ENCODE results near the gene CACHD1. TPM values are rescaled to one million over a fixed set of nuclear protein-coding genes. Genes with fewer than 3 reads are reported as not detected.

The CACHD1 gene
- total and polyA plus RNA-seq, 2 of the 8 experiments (the other 6 are each of a cell fraction or from before 2014, with no cell fraction given), result 22.2 to 42.5 TPM

DNA sequence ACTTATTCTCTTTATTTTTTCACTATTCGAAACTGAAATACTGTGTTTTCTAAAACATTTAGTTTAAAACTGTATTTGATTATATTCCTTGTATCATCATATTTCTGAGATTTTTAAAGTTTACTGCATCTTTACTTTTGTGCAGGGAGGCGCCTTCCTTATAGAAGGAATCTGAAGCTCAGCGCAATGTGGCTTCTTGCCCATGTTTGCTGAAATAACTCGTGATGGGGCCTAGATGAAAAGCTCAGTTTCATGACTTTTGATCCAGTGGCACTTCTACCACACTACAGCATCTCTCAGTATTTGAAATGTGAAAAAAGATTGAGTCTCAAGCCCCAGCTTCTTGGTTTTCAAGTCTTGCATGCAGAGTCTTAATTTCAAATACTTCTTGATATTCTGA, 28.4 kb downstream of the CACHD1 start (continued):
- TF ChIP-seq, protein P1, sequence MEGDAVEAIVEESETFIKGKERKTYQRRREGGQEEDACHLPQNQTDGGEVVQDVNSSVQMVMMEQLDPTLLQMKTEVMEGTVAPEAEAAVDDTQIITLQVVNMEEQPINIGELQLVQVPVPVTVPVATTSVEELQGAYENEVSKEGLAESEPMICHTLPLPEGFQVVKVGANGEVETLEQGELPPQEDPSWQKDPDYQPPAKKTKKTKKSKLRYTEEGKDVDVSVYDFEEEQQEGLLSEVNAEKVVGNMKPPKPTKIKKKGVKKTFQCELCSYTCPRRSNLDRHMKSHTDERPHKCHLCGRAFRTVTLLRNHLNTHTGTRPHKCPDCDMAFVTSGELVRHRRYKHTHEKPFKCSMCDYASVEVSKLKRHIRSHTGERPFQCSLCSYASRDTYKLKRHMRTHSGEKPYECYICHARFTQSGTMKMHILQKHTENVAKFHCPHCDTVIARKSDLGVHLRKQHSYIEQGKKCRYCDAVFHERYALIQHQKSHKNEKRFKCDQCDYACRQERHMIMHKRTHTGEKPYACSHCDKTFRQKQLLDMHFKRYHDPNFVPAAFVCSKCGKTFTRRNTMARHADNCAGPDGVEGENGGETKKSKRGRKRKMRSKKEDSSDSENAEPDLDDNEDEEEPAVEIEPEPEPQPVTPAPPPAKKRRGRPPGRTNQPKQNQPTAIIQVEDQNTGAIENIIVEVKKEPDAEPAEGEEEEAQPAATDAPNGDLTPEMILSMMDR (IDR thresholded peaks at IDR 0.05; ENCODE audit: control extremely low read depth in 1 of 3, insufficient read depth in 1 of 3, low read depth in 1 of 3, low read length in 3 of 3), result no peak

All from H1 (cell line).